ENCODE results near the gene IRF2.

DNA sequence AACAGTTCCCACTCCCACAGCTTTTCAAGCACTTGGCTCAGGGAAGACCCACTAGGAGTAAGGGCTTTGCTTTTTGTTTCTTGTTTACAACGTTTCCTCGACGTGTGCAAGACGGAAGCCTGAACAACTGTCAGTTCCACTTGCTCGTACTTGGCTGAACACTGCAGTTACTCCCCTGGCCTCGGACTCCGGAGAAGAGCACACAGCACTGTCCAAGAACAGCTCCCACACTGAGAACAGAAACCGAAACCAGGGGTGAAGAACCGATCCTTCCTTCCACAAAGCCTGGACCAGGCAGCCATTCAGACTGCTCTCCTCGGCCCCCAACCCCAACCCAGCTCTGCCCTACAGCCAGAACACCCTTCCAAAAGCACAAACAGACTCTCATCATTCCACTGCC lies 25.5 kb downstream of the IRF2 start:
- TF ChIP-seq POLR2A (IDR thresholded peaks at IDR 0.05; ENCODE audit: low read depth, low read length) (no peak), TAF1 (IDR thresholded peaks at IDR 0.05; ENCODE audit: low read depth, low read length) (no peak), POLR2AphosphoS5 (IDR thresholded peaks at IDR 0.05; ENCODE audit: low read depth, low read length) (no peak)

Data from GM12891 (cell line).